H1 (cell line): ENCODE data around the gene TRPC4. TPM values are rescaled to one million over a fixed set of nuclear protein-coding genes. Genes with fewer than 3 reads are reported as not detected.
A peak's percentile ranks its signal among the peaks of the same experiment; 100 is the strongest.

Experiments
- CTCF ChIA-PET: fragments of 300-600 bp; sonication (Branson Sonifier 250); formaldehyde crosslinking; loops from one replicate; lab custom pipeline; 2021; ENCODE audit not compliant: partially characterized antibody; lab: Charles Lee
- POLR2A ChIA-PET: fragments of 300-600 bp; sonication (Branson Sonifier 250); formaldehyde crosslinking; loops from one replicate; lab custom pipeline; 2021; ENCODE audit warnings: inconsistent platforms; ENCODE audit not compliant: partially characterized antibody; lab: Charles Lee
- DNase-seq, 2 experiments: peaks; one replicate each; pipeline versions ENCODE4 v3.0.0 to v3.0.0-alpha.2; 2010 to 2022; ENCODE audit warnings: low spot score in 2 of 2, low read depth in 1 of 2, mixed read lengths in 1 of 2
- FAIRE-seq: peaks from 2 replicates; lab custom pipeline; 2011; peaks lifted over from hg19 to GRCh38; lab: Jason Lieb, UNC
- H2AFZ ChIP-seq: 2 replicates; pipeline ENCODE4 v1.8.1; 2012; ENCODE audit warnings: low read length, inconsistent platforms
- H2AK5ac ChIP-seq: 2 replicates; pipeline ENCODE4 v1.6.1; 2013; ENCODE audit warnings: low read depth, low read length
- H2BK120ac ChIP-seq: replicated peaks from 2 replicates; pipeline ENCODE3; 2013; ENCODE audit warnings: low read depth, low read length, inconsistent platforms
- H2BK12ac ChIP-seq: 2 replicates; pipeline ENCODE4 v1.6.1; 2013; ENCODE audit warnings: low read depth, low read length
- H2BK15ac ChIP-seq: 2 replicates; pipeline ENCODE4 v1.6.1; 2013; ENCODE audit warnings: low read length
- H2BK20ac ChIP-seq: 2 replicates; pipeline ENCODE4 v1.6.1; 2013; ENCODE audit warnings: low read length
- H2BK5ac ChIP-seq: 2 replicates; pipeline ENCODE4 v1.6.1; 2013; ENCODE audit warnings: low read depth, low read length
- H3K14ac ChIP-seq: 2 replicates; pipeline ENCODE4 v1.6.1; 2013; ENCODE audit warnings: inconsistent platforms; ENCODE audit not compliant: insufficient read length
- H3K18ac ChIP-seq: 2 replicates; pipeline ENCODE4 v1.6.1; 2013; ENCODE audit warnings: low read length; ENCODE audit errors: extremely low read depth
- H3K23ac ChIP-seq: 2 replicates; pipeline ENCODE4 v1.6.1; 2013; ENCODE audit warnings: inconsistent platforms; ENCODE audit not compliant: insufficient read length
- H3K23me2 ChIP-seq: 2 replicates; pipeline ENCODE4 v1.6.1; 2013; ENCODE audit warnings: low read depth, low read length
- H3K27ac ChIP-seq: 2 replicates; pipeline ENCODE4 v1.6.1; 2011; ENCODE audit warnings: low read depth, low read length, inconsistent platforms
- H3K27me3 ChIP-seq, 4 experiments: replicated peaks in 1 of 4; 1 replicate in 1 of 4; 2 replicates in 3 of 4; pipeline versions ENCODE4 v1.6.1 to v1.8.1; 2011 to 2013; ENCODE audit warnings: low read length in 3 of 4, mild to moderate bottlenecking in 3 of 4, inconsistent platforms in 2 of 4, mixed read lengths in 2 of 4, moderate library complexity in 1 of 4; ENCODE audit not compliant: control insufficient read depth in 3 of 4, insufficient read depth in 3 of 4; ENCODE audit errors: extremely low read depth in 1 of 4
- H3K36me3 ChIP-seq, 4 experiments: 2 replicates each; pipeline versions ENCODE4 v1.6.1 to v1.8.1; 2011 to 2013; ENCODE audit warnings: mild to moderate bottlenecking in 4 of 4, low read length in 3 of 4, moderate library complexity in 2 of 4, control low read depth in 1 of 4, inconsistent platforms in 1 of 4; ENCODE audit not compliant: insufficient read depth in 4 of 4, control insufficient read depth in 2 of 4
- H3K4ac ChIP-seq: replicated peaks from 2 replicates; pipeline ENCODE3; 2013; ENCODE audit warnings: low read length, low read depth, mixed read lengths, inconsistent platforms; ENCODE audit not compliant: insufficient read length
- H3K4me1 ChIP-seq, 4 experiments: replicated peaks in 1 of 4; 1 replicate in 1 of 4; 2 replicates in 3 of 4; pipeline versions ENCODE4 v1.6.1 to v1.8.1; 2011 to 2013; ENCODE audit warnings: low read length in 3 of 4, inconsistent platforms in 2 of 4, mixed read lengths in 1 of 4; ENCODE audit not compliant: insufficient read depth in 4 of 4, control insufficient read depth in 3 of 4
- H3K4me2 ChIP-seq, 2 experiments: 2 replicates each; pipeline versions ENCODE4 v1.6.1 to v1.8.1; 2011 to 2013; ENCODE audit warnings: low read depth in 2 of 2, low read length in 2 of 2, control low read depth in 1 of 2, inconsistent platforms in 1 of 2, mild to moderate bottlenecking in 1 of 2; ENCODE audit not compliant: insufficient read depth in 1 of 2
- H3K4me3 ChIP-seq, 4 experiments: fragments of 200-600, 300-600 bp in 1 of 4; sonication (generic), shearing (Covaris generic), sonication (Bioruptor Twin) in 1 of 4; 2 replicates each; pipeline versions ENCODE4 v1.5.1 to v1.8.1; 2011 to 2016; ENCODE audit warnings: low read length in 4 of 4, low read depth in 3 of 4, control low read depth in 2 of 4, inconsistent platforms in 2 of 4, mild to moderate bottlenecking in 2 of 4, mixed read lengths in 1 of 4, moderate library complexity in 1 of 4; ENCODE audit not compliant: insufficient read depth in 2 of 4; ENCODE audit errors: extremely low read depth in 1 of 4
- H3K56ac ChIP-seq: replicated peaks from 2 replicates; pipeline ENCODE3; 2013; ENCODE audit warnings: low read depth, mild to moderate bottlenecking, mixed read lengths, low read length, inconsistent platforms; ENCODE audit not compliant: insufficient read length
- H3K79me1 ChIP-seq: 2 replicates; pipeline ENCODE4 v1.6.1; 2013; ENCODE audit warnings: low read depth, low read length, control low read depth
- H3K79me2 ChIP-seq, 2 experiments: 2 replicates each; pipeline versions ENCODE4 v1.6.1 to v1.8.1; 2012 to 2013; ENCODE audit warnings: low read length in 2 of 2, mild to moderate bottlenecking in 2 of 2, inconsistent platforms in 1 of 2; ENCODE audit not compliant: insufficient read depth in 2 of 2, control insufficient read depth in 1 of 2
- H3K9ac ChIP-seq, 4 experiments: replicated peaks in 1 of 4; 1 replicate in 1 of 4; 2 replicates in 3 of 4; pipeline versions ENCODE4 v1.6.1 to v1.8.1; 2011 to 2013; ENCODE audit warnings: low read depth in 3 of 4, low read length in 3 of 4, control low read depth in 2 of 4, mild to moderate bottlenecking in 2 of 4, moderate library complexity in 2 of 4, inconsistent platforms in 1 of 4; ENCODE audit errors: extremely low read depth in 1 of 4
- H3K9me3 ChIP-seq, 2 experiments: 2 replicates each; pipeline versions ENCODE4 v1.6.1 to v1.8.1; 2012 to 2013; ENCODE audit warnings: mild to moderate bottlenecking in 2 of 2, moderate library complexity in 2 of 2, control low read depth in 1 of 2, inconsistent platforms in 1 of 2, low read depth in 1 of 2, low read length in 1 of 2, mixed read lengths in 1 of 2; ENCODE audit not compliant: insufficient read depth in 2 of 2
- H4K20me1 ChIP-seq, 2 experiments: replicated peaks in 1 of 2; 2 replicates each; pipeline versions ENCODE3 to v1.8.1; 2011 to 2013; ENCODE audit warnings: inconsistent platforms in 2 of 2, low read length in 2 of 2, mild to moderate bottlenecking in 1 of 2; ENCODE audit not compliant: insufficient read depth in 2 of 2, control insufficient read depth in 1 of 2
- H4K5ac ChIP-seq: 2 replicates; pipeline ENCODE4 v1.6.1; 2013; ENCODE audit warnings: low read length, low read depth, mixed read lengths, inconsistent platforms; ENCODE audit not compliant: insufficient read length
- H4K8ac ChIP-seq: 2 replicates; pipeline ENCODE4 v1.8.0; 2013; ENCODE audit warnings: mild to moderate bottlenecking, moderate library complexity, low read length, inconsistent platforms; ENCODE audit not compliant: insufficient read depth; ENCODE audit errors: extremely low read depth
- H4K91ac ChIP-seq: replicated peaks from 2 replicates; pipeline ENCODE3; 2013; ENCODE audit warnings: low read length, mixed read lengths, inconsistent platforms; ENCODE audit not compliant: insufficient read length
- BCL11A ChIP-seq, 2 experiments: IDR thresholded peaks; one replicate each; pipeline ENCODE4 v1.6.1; 2011; ENCODE audit warnings: low read depth in 2 of 2, low read length in 2 of 2, mild to moderate bottlenecking in 2 of 2
- CHD1 ChIP-seq: IDR thresholded peaks from 2 replicates; pipeline ENCODE4 v1.6.1; 2012; ENCODE audit warnings: low read depth, low read length, improper control_type of control experiment
- CTBP2 ChIP-seq: IDR thresholded peaks from 2 replicates; pipeline ENCODE4 v1.7.0; 2011; ENCODE audit warnings: borderline replicate concordance, mild to moderate bottlenecking, moderate library complexity, mixed read lengths, low read length; ENCODE audit not compliant: insufficient read depth, insufficient read length
- FOSL1 ChIP-seq: IDR thresholded peaks from 2 replicates; pipeline ENCODE4 v1.6.1; 2011; ENCODE audit warnings: mild to moderate bottlenecking, low read depth, low read length, moderate library complexity; ENCODE audit not compliant: insufficient read depth
- JUN ChIP-seq: IDR thresholded peaks from 2 replicates; pipeline ENCODE4 v1.6.1; 2011; ENCODE audit warnings: low read depth, mild to moderate bottlenecking, improper control_type of control experiment, low read length
- SIRT6 ChIP-seq: IDR thresholded peaks from one replicate; pipeline ENCODE4 v1.7.1; 2012; ENCODE audit warnings: low read length, inconsistent platforms
- ZNF274 ChIP-seq: IDR thresholded peaks from 2 replicates; pipeline ENCODE4 v1.7.0; 2012; ENCODE audit warnings: low read length, borderline replicate concordance; ENCODE audit errors: extremely low read depth
- WGBS, 2 experiments: shearing (Covaris generic) in 1 of 2; methylation state at CpG; one replicate each; pipeline versions ENCODE4 v1.1.6 to v1.1.7; 2013 to 2015; ENCODE audit warnings: low lambda C conversion rate in 2 of 2, mixed read lengths in 2 of 2, inconsistent platforms in 1 of 2, low coverage in 1 of 2, missing lambda C conversion rate in 1 of 2; ENCODE audit not compliant: insufficient replicate concordance in 2 of 2, insufficient coverage in 1 of 2, insufficient read length in 1 of 2; ENCODE audit errors: extremely low coverage in 1 of 2, missing lambda C conversion rate in 1 of 2; 5-methylcytosine and 5-hydroxymethylcytosine counted together
- polyA plus RNA-seq, 7 experiments: library from polyadenylated mRNA; depleted of rRNA in 3 of 7; stranded (reverse) in 5 of 7; unstranded in 2 of 7; fragments of >200 nt in 5 of 7; fragments of 200-250 nt in 2 of 7; gene quantifications; 1 replicate in 5 of 7; 2 replicates in 1 of 7; 4 replicates in 1 of 7; pipeline versions ENCODE4 v1.2.1 to v1.2.3, GENCODE V29; 2011 to 2013; ENCODE audit warnings: missing spikeins in 2 of 7, mixed read lengths in 2 of 7
- total RNA-seq: library from RNA; stranded (reverse); fragmentation: NEBNext Ultra II Directional; extraction: Animal tissue kit (Norgen Biotek cat#: 25700); gene quantifications from 2 replicates; pipeline ENCODE4 v1.2.1, GENCODE V29; 2021

The TRPC4 gene
- total and polyA plus RNA-seq, 2 of the 8 experiments (the other 6 are each of a cell fraction or from before 2014, with no cell fraction given) = 12.3 to 14.7 TPM

DNA sequence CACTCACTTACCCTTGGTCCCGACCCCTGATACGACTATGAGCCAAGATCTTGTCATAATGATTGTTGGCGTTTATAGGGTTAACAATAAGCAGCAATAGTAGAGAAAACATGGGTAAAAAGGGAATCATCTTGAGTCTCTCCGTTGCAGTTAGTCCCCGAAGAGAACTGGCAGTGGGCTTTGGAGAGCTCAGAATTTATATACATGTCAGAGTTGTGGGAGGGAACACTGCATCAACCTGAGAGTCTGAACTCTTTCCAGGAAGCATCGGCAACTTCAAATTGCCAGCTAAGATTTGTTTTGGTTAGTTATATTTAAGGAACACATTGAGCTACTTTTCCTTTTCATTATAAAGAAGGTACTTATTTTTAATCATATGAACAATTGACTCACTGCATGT is 271.0 kb downstream of the TRPC4 start, which contains the start of gene POSTN:
TSS of gene POSTN (minus strand) at position 172 of the 400 bp plus-strand sequence. CDS start at position 130, 42 bp downstream.
- H3K27ac ChIP-seq = no peak within 1 kb of the TSS
- no peak within 1 kb of the TSS for H3K23ac ChIP-seq
- no peak within 1 kb of the TSS for H3K56ac ChIP-seq
- no peak within 1 kb of the TSS for H2BK120ac ChIP-seq
- 60% methylated on average over 6 of the region's 6 CpGs; no CpG with 5 or more reads in 1 of the 2 experiments for WGBS, 2 experiments
- no peak within 1 kb of the TSS for H2BK20ac ChIP-seq
- H3K9ac ChIP-seq = no peak within 1 kb of the TSS
- H3K4me2 ChIP-seq = peak within 1 kb of the TSS in 1 of 2 experiments; percentile 34; a peak in 2 of 4 replicates
- no peaks in the 10 kb centered on the region for H3K9me3 ChIP-seq
- no peaks in the 10 kb centered on the region for H3K79me1 ChIP-seq
- no peaks in the 10 kb centered on the region for H3K79me2 ChIP-seq
- H3K4ac ChIP-seq = no peak within 1 kb of the TSS
- H2AK5ac ChIP-seq = no peak within 1 kb of the TSS
- no peak within 1 kb of the TSS; a peak in 1 of 8 replicates for H3K4me3 ChIP-seq
- H3K14ac ChIP-seq = no peak within 1 kb of the TSS
- DNase-seq = no peak
- H4K91ac ChIP-seq = no peak within 1 kb of the TSS
- peak within 1 kb of the TSS; percentile 77; the same call in 1 of the 2 replicates for H2AFZ ChIP-seq
- CTCF ChIA-PET = interaction anchor here (1.7 kb wide), 1 partner anchor 92 kb away, joined by 4 read pairs; no protein-coding TSS in a partner anchor
- no peaks in the 10 kb centered on the region for H4K20me1 ChIP-seq
- H3K36me3 ChIP-seq = no peaks in the 10 kb centered on the region
- H3K27me3 ChIP-seq = no peaks in the 10 kb centered on the region
- H3K4me1 ChIP-seq = peaks cover 0 to 10% (median 1%) of the 10 kb centered on the region in 4 experiments; a peak in 2 of 7 replicates
- H4K8ac ChIP-seq = no peak within 1 kb of the TSS
- POLR2A ChIA-PET = no interaction called here
- no peak within 1 kb of the TSS for H2BK5ac ChIP-seq
- H4K5ac ChIP-seq = no peak within 1 kb of the TSS
- FAIRE-seq = peak; percentile 42
- H3K18ac ChIP-seq = no peak within 1 kb of the TSS
- no peaks in the 10 kb centered on the region for H3K23me2 ChIP-seq
- no peak within 1 kb of the TSS for H2BK15ac ChIP-seq
- no peak within 1 kb of the TSS for H2BK12ac ChIP-seq
- no peak for TF ChIP-seq BCL11A (IDR thresholded peaks at IDR 0.05; ENCODE audit: low read depth in 2 of 2, low read length in 2 of 2)
- TF ChIP-seq JUN = no peak
- TF ChIP-seq SIRT6 = no peak
- TF ChIP-seq ZNF274 = no peak
- TF ChIP-seq FOSL1 = no peak
- no peak for TF ChIP-seq CHD1
- no peak for TF ChIP-seq CTBP2
- TF ChIP-seq, all 59 proteins: peak for 0
